ENCODE measurements around the gene SHISAL1.

Gene SHISAL1

DNA sequence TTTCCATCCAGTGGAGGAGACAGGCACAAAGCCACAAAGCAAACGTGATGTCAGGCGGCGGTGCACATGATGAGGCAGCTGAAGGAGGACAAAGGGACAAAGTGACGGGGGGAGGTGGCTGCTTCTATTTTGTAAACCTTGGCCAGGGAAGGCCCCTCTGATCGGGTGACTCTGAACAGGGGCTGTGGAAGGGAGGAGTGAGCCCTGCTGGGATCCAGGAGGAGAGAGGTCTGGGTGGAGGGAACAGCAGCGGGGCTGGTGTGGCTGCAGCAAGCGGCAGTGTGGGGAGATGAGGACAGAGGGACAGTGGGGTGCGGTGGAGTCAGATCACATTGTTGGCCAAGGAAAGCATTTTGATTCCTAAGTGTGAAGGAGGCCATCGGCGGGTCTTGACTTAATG lies 36.7 kb downstream of the SHISAL1 start:
- TF ChIP-seq GATA2 (IDR thresholded peaks at IDR 0.05; ENCODE audit: low read depth, low read length) (no peak), GATA3 (IDR thresholded peaks at IDR 0.05; ENCODE audit: low read depth, low read length) (no peak)

DNA sequence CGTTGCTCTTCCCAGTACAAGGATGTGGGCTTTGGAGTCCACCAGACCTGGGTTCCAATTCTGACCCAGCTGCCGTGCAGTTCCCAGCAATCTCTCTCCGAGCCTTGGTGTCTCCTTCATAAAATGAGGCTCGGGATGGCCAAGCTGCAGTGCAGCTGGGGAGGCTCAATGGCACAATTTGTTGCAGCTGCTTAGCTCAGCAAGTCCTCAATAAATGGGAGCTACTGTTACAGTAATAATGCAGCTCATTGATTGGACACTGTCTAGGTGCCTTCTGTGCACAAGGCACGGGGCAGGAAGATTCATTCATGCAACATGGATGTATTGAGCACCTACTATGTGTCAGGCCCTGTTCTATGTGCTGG lies 37.1 kb downstream of the SHISAL1 start:
- TF ChIP-seq GATA3 (IDR thresholded peaks at IDR 0.05; ENCODE audit: low read depth, low read length) (no peak), GATA2 (IDR thresholded peaks at IDR 0.05; ENCODE audit: low read depth, low read length) (no peak)

DNA sequence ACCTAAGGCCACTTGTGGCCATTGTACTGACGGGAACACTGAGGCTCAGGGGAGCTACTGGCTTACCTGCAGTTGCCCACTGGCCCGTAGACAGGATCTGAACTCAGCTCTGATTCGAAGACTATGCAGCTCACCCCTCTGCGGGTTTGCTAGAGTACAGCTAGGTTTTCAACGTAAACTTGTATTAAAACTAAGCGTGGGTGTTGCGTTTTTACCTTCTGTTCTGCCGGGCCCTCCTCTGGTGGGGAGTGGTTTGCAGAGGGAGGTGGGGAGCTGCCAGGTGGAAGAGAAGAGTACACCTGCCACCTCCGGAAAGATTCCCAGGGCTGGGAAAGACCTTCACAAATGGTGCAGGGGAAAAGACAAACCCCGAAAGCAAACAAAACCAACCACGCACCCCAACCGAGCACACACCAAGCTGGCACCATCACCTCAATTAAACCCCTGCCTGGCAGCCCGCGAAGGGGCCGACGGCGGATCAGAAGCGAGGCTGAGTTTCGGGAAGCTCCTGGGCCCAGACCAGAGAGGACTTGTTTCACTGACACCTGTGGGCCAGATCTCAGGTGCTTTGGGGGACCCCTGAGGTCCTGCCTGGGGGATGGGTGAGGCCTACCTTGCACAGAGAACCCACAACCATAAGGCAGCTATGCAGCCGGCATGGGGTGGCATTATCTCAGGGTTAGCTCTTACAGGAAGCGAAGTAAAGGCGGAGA lies 37.7 kb downstream of the SHISAL1 start:
- TF ChIP-seq GATA2 (IDR thresholded peaks at IDR 0.05; ENCODE audit: low read depth, low read length) (no peak), GATA3 (IDR thresholded peaks at IDR 0.05; ENCODE audit: low read depth, low read length) (no peak)

DNA sequence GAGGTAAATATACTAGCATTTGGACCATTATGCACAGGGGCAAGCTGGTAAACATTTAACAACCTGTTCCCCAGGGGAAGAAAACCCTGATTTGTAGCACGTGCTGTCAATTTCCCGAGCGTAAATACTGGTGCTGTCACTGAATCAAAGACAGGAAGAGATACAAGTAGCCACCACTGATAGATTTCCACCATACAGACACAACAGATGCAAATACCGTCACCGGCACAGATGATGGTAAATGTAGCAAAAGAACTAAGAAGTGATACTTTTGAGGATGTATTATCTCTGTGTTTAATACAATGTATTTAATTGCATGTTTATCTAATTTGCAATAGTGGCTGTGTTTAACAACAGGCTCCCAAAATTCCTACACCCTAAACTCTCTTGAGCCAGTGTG lies 39.6 kb downstream of the SHISAL1 start:
- TF ChIP-seq GATA2 (IDR thresholded peaks at IDR 0.05; ENCODE audit: low read depth, low read length) (no peak), GATA3 (IDR thresholded peaks at IDR 0.05; ENCODE audit: low read depth, low read length) (no peak)

- TF ChIP-seq GATA2 (IDR thresholded peaks at IDR 0.05; ENCODE audit: low read depth, low read length) = no peak
Observed at GRCh38 chr22:44272401-44272771, 40.4 kb downstream of the SHISAL1 start.

- TF ChIP-seq GATA2 (IDR thresholded peaks at IDR 0.05; ENCODE audit: low read depth, low read length) (no peak), GATA3 (IDR thresholded peaks at IDR 0.05; ENCODE audit: low read depth, low read length) (no peak)
Observed at GRCh38 chr22:44271732-44272400, 40.9 kb downstream of the SHISAL1 start.

DNA sequence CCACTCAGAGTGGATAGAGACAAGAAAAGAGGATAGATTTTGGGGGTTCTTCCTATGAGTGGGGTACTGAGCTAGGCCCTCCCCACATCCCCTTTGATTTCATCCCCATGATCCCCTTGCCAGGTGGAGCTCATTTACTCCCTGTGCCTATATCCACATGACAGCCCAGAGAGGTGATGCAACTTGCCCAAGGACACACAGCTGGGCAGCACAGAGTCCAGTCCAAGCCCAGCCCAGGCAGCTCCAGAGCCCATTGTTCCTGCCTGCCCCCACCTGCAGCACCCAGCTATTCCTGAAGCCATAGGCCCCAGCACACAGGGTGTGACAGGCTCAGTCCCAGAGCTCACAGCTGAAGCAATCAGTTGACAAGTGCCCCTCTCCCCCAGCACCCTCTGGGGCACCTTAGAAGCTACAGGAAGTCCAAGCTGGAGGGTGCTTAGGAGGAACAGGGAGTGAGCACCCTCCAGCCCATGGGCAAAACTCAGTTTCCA lies 41.7 kb downstream of the SHISAL1 start:
- TF ChIP-seq GATA3 (IDR thresholded peaks at IDR 0.05; ENCODE audit: low read depth, low read length) (no peak), GATA2 (IDR thresholded peaks at IDR 0.05; ENCODE audit: low read depth, low read length) (no peak)

DNA sequence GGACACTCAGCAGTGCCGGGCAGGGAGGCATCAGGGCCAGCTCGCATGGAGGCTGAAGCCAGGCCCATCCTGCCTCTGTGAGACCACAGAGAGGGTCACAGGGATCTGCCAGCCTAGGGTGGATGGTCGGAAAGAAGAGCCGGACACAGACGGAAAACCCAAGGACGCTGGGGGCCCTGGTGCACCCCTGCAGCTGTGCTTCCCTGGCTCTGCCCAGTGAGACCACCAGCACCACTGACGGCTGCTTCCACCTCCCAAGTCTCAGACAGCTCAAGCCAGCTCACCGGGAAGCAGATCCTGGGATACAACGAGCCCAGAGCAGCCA lies 42.2 kb downstream of the SHISAL1 start:
- TF ChIP-seq GATA2 (IDR thresholded peaks at IDR 0.05; ENCODE audit: low read depth, low read length) (no peak), GATA3 (IDR thresholded peaks at IDR 0.05; ENCODE audit: low read depth, low read length) (no peak)

GRCh38 chr22:44269757-44270555 lies 42.8 kb downstream of the SHISAL1 start:
- TF ChIP-seq GATA3 (IDR thresholded peaks at IDR 0.05; ENCODE audit: low read depth, low read length) (no peak), GATA2 (IDR thresholded peaks at IDR 0.05; ENCODE audit: low read depth, low read length) (no peak)

DNA sequence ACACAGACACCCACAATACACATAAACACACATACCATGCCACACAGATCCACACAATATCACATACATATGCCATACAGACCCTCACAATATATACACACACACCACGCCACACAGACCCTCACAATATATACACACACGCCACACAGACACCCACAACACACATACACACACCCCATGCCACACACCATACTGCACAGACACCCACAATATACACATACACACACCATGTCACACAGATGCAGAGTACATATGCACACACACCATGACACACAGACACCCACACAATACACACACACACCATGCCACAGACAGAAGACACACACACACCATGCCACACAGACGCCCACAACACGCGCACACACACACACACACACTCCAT lies 43.6 kb downstream of the SHISAL1 start:
- TF ChIP-seq GATA3 (IDR thresholded peaks at IDR 0.05; ENCODE audit: low read depth, low read length) (no peak), GATA2 (IDR thresholded peaks at IDR 0.05; ENCODE audit: low read depth, low read length) (no peak)

GRCh38 chr22:44268431-44269116 lies 44.2 kb downstream of the SHISAL1 start:
- TF ChIP-seq GATA2 (IDR thresholded peaks at IDR 0.05; ENCODE audit: low read depth, low read length) = no peak
- no peak for TF ChIP-seq GATA3 (IDR thresholded peaks at IDR 0.05; ENCODE audit: low read depth, low read length)

DNA sequence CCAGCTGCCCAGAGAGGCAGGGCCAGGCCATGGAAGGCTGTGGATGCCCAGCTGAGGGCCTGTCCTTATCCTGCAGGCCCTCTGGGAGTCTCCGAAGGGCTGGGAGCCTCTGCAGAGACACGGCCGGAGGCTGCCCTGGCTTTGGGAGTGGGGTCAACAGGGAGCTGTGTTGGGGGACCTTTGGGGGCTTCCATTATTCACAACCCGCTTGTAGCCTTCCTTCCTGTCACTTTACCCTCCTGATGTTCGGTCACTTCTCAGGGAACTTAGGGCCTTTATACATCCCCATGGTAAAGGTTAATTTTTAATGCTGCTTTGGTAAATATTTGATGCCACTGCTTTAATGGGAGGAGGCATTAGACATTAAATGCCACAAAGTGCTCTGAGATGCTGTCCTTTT lies 44.9 kb downstream of the SHISAL1 start:
- TF ChIP-seq GATA3 (IDR thresholded peaks at IDR 0.05; ENCODE audit: low read depth, low read length) (no peak), GATA2 (IDR thresholded peaks at IDR 0.05; ENCODE audit: low read depth, low read length) (no peak)

GRCh38 chr22:44266796-44267760 lies 45.7 kb downstream of the SHISAL1 start:
- TF ChIP-seq GATA3 (IDR thresholded peaks at IDR 0.05; ENCODE audit: low read depth, low read length) (no peak), GATA2 (IDR thresholded peaks at IDR 0.05; ENCODE audit: low read depth, low read length) (no peak)

All from SH-SY5Y (cell line).